Activated T-cell treated with anti-CD3 and anti-CD28 coated beads, Interleukin-2, amount 50 U/mL, for 4 hours (primary cell): ENCODE measurements around the gene NUMBL. TPM values are rescaled to one million over a fixed set of nuclear protein-coding genes. Genes with fewer than 3 reads are reported as not detected.
"Not testable (repeated sequence)": the region's sequence is repeated elsewhere in the genome, so short reads cannot be mapped to it uniquely, and the experiment has no call there.

Experiments
- ATAC-seq, 2 donors: fragments of 200-7000 bp; cut with Tn5 transposase; one replicate each; pipeline ENCODE4 v1.10.0; 2021
- DNase-seq: peaks from one replicate; pipeline ENCODE4 v3.0.0-alpha.2; 2020
- H3K27me3 Mint-ChIP-seq: one replicate; pipeline ENCODE4 v1.8.0; 2021; ENCODE audit warnings: low read depth, mixed read lengths
- H3K36me3 Mint-ChIP-seq: one replicate; pipeline ENCODE4 v1.8.0; 2022; ENCODE audit warnings: mixed read lengths; ENCODE audit not compliant: insufficient read depth
- H3K4me1 Mint-ChIP-seq: one replicate; pipeline ENCODE4 v1.8.0; 2021; ENCODE audit warnings: low read depth, mixed read lengths
- H3K4me3 Mint-ChIP-seq: one replicate; pipeline ENCODE4 v1.8.0; 2021; ENCODE audit warnings: mild to moderate bottlenecking, moderate library complexity, mixed read lengths
- H3K9me3 Mint-ChIP-seq: one replicate; pipeline ENCODE4 v1.8.0; 2021; ENCODE audit warnings: mixed read lengths
- total RNA-seq, 3 donors: library from RNA; stranded (reverse); gene quantifications; one replicate each; pipeline ENCODE4 v1.2.1, GENCODE V29; 2021

The NUMBL gene
- total RNA-seq, 3 donors from 2014 or later, result 13.8 to 17.1 (median 16.7) TPM

DNA sequence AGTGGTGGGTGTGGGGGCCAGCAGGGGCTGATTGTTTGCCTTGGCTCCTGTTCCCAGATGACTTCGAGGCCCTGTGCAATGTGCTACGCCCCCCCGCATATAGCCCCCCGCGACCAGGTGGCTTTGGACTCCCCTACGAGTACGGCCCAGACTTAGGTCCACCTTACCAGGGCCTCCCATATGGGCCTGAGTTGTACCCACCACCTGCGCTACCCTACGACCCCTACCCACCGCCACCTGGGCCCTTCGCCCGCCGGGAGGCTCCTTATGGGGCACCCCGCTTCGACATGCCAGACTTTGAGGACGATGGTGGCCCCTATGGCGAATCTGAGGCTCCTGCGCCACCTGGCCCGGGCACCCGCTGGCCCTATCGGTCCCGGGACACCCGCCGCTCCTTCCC lies 63.5 kb downstream of the NUMBL start:
- peaks cover 8% of the 10 kb centered on the region for H3K4me1 Mint-ChIP-seq
- no peaks in the 10 kb centered on the region for H3K9me3 Mint-ChIP-seq
- no peak overlapping the region for H3K4me3 Mint-ChIP-seq
- H3K36me3 Mint-ChIP-seq, result peaks cover 26% of the 10 kb centered on the region
- ATAC-seq (no peak), DNase-seq (no peak)
- no peaks in the 10 kb centered on the region for H3K27me3 Mint-ChIP-seq

DNA sequence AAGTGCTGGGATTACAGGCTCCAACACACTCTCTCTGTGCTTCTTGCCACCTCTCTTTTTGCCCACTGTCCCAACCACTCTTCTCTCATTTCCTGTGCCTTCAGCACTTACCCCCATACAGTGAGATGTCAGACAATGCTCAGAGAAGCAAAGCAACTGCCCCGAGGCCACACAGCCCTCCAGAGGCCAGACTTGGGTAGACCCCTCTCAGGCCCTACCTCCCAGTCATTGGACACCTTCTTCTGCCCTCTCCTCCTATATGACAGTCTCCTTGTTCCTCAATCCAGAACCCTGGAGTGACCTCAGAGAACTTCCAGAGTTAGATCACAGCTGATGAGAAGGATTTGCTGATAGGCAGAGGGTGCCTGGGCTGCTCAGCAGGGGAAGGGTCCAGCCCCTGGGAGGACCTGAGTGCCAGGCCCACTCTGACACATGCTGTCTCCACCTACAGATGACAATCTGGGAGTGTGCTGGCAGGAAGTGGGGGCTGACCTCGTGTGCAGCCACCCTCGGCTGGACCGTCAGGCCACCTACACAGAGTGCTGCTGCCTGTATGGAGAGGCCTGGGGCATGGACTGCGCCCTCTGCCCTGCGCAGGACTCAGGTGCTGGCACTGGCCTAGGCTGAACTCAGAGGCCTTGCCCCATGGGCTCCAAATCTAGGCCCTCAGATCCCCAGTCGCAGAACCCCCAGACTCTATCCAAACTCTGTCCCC lies 64.9 kb downstream of the NUMBL start:
- Mint-ChIP-seq H3K36me3 (peaks cover 33% of the 10 kb centered on the region), H3K4me3 (no peak overlapping the region), H3K27me3 (no peaks in the 10 kb centered on the region), H3K4me1 (peaks cover 8% of the 10 kb centered on the region), H3K9me3 (no peaks in the 10 kb centered on the region)
- DNase-seq (no peak), ATAC-seq (no peak)

DNA sequence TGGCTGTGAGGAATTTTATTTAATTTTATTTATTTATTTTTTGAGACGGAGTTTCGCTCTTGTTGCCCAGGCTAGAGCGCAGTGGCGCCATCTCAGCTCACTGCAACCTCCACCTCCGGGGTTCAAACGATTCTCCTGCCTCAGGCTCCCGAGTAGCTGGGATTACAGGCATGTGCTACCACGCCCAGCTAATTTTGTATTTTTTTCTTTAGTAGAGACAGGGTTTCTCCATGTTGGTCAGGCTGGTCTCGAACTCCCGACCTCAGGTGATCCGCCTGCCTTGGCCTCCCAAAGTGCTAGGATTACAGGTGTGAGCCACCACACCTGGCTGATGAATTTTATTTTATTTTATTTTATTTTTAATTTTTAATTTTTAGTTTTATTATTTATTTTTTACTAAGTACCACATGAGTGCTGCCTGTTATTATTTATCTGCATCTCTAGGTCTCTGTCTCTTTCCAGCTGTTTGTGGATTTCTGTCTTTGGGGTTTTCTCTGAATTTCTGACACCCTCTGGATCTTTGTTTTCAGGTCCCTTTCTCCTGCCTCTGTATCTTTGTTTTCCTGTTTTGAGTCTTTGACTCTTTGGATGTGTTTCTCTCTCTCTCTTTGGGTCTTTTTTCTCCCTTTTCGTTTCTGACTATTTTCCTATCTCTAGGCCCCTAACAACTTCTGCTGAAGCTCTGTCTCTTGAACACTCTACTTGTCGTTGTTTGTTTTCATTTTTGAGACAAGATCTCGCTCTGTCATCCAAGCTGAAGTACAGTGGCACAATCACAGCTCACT lies 65.9 kb downstream of the NUMBL start:
- not testable (repeated sequence) for DNase-seq, ATAC-seq, H3K4me3 Mint-ChIP-seq, H3K4me1 Mint-ChIP-seq, H3K27me3 Mint-ChIP-seq, H3K9me3 Mint-ChIP-seq
- H3K36me3 Mint-ChIP-seq, result peaks cover 32% of the 10 kb centered on the region

DNA sequence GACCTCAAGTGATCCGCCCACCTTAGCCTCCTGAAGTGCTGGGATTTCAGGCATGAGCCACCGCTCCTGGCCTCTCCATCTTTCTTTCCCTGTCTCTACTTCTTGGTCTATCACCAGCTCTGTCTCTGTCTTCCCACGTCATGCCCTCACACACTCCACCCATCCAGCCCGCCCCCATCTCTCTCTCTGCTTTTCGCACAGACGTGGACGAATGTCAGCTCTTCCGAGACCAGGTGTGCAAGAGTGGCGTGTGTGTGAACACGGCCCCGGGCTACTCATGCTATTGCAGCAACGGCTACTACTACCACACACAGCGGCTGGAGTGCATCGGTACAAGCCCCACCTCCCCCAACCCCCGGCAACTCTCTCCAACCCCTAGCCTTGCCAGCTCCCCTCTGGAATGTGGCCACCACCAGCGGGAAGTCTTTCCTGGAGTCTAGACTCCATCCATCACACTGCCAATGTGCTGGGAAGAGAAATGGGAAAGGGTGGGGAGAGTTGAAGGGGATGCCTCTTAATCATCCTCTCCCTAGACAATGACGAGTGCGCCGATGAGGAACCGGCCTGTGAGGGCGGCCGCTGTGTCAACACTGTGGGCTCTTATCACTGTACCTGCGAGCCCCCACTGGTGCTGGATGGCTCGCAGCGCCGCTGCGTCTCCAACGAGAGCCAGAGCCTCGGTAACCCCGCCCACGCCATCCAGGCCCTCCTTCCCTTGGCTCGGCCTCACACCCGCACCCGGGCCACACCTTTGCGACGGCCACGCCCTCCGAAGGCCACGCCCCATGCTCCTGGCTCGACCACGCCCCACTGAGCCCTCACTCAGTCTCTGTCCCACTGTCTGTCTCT lies 66.8 kb downstream of the NUMBL start:
- no peaks in the 10 kb centered on the region for H3K27me3 Mint-ChIP-seq
- DNase-seq (no peak), ATAC-seq (no peak)
- peaks cover 11% of the 10 kb centered on the region for H3K4me1 Mint-ChIP-seq
- no peaks in the 10 kb centered on the region for H3K9me3 Mint-ChIP-seq
- H3K36me3 Mint-ChIP-seq, result peaks cover 35% of the 10 kb centered on the region
- no peak overlapping the region for H3K4me3 Mint-ChIP-seq

DNA sequence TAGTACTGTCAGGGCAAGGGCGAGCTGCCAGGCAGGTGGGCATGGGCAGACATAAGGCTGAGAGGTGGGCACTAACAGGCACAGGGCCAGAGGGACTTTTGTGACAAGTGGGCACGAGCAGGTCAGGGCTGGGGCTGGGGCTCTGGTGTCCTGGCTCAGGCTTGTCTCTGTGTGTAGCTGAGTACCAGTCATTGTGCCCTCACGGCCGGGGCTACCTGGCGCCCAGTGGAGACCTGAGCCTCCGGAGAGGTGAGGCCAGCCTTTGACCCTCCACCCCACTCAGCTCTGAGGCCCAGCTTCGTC lies 67.7 kb downstream of the NUMBL start:
- ATAC-seq, result no peak
- peaks cover 38% of the 10 kb centered on the region for H3K36me3 Mint-ChIP-seq
- no peak overlapping the region for H3K4me3 Mint-ChIP-seq
- H3K9me3 Mint-ChIP-seq, result no peaks in the 10 kb centered on the region
- H3K27me3 Mint-ChIP-seq, result no peaks in the 10 kb centered on the region
- H3K4me1 Mint-ChIP-seq, result peaks cover 12% of the 10 kb centered on the region
- no peak for DNase-seq

DNA sequence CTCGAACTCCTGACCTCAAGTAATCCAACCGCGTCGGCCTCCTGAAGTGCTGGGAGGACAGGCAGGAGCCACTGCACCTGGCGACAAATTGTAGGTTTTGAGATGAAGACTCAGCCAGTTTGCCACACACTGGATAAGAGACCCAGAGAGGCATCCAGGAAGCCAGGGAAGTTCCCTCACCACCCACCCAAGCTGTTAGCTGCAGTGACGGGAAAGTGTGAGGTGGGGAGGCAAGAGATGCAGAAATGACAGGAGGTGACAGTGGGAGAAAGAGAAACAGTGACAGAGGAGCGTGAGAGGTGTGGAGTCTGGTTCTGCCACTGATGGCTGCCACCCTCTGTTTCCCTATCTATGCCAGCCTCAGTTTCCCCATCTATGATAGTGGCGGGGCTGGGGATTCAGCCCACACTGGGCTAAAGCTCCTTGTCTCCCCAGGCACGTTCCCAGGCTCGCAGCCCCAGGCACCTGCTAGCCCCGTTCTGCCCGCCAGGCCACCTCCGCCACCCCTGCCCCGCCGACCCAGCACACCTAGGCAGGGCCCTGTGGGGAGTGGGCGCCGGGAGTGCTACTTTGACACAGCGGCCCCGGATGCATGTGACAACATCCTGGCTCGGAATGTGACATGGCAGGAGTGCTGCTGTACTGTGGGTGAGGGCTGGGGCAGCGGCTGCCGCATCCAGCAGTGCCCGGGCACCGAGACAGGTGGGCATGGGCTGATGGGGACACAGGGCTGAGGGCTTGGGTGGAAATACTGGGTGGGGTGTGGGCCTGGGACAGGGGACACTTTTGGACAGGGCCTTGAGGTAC lies 68.3 kb downstream of the NUMBL start:
- no peaks in the 10 kb centered on the region for H3K27me3 Mint-ChIP-seq
- peaks cover 12% of the 10 kb centered on the region for H3K4me1 Mint-ChIP-seq
- peaks cover 35% of the 10 kb centered on the region for H3K36me3 Mint-ChIP-seq
- no peak overlapping the region for H3K4me3 Mint-ChIP-seq
- H3K9me3 Mint-ChIP-seq, result no peaks in the 10 kb centered on the region
- DNase-seq, result no peak
- ATAC-seq, result no peak

DNA sequence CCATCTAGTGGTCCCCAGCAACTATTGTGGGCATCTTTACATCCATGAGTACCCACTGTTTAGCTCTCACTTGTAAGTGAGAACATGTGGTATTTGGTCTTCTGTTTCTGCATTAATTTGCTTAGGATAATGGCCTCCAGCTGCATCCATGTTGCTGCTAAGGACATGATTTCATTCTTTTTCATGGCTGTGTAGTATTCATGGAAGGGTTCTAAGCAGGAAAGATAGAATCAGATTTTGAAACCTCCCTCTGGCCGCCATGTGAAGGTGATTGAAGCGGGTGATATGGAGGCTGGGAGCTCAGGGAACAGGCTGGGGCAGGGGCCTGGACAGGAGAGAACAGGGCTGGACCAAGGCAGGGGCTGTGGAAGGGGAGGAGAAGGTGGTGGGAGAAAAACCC lies 69.2 kb downstream of the NUMBL start:
- no peaks in the 10 kb centered on the region for H3K27me3 Mint-ChIP-seq
- DNase-seq (no peak), ATAC-seq (no peak)
- no peak overlapping the region for H3K4me3 Mint-ChIP-seq
- H3K36me3 Mint-ChIP-seq, result peaks cover 38% of the 10 kb centered on the region
- peaks cover 16% of the 10 kb centered on the region for H3K4me1 Mint-ChIP-seq
- no peaks in the 10 kb centered on the region for H3K9me3 Mint-ChIP-seq

DNA sequence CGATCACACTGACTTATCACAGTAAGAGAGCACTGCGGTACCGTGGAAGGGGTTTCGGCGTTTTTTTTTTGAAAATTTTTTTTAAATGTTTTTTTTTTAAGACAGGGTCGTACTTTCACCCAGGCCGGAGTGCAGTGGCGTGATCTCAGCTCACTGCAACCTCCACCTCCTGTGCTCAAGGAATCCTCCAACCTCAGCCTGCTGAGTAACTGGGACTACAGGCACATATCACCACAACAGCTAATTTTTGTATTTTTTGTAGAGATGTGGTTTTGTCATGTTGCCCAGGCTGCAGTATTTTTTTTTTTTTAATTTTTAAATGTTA lies 70.3 kb downstream of the NUMBL start:
- peaks cover 39% of the 10 kb centered on the region for H3K36me3 Mint-ChIP-seq
- peaks cover 21% of the 10 kb centered on the region for H3K4me1 Mint-ChIP-seq
- H3K27me3 Mint-ChIP-seq, result no peaks in the 10 kb centered on the region
- no peak for ATAC-seq
- H3K4me3 Mint-ChIP-seq, result no peak overlapping the region
- no peak for DNase-seq
- H3K9me3 Mint-ChIP-seq, result no peaks in the 10 kb centered on the region

DNA sequence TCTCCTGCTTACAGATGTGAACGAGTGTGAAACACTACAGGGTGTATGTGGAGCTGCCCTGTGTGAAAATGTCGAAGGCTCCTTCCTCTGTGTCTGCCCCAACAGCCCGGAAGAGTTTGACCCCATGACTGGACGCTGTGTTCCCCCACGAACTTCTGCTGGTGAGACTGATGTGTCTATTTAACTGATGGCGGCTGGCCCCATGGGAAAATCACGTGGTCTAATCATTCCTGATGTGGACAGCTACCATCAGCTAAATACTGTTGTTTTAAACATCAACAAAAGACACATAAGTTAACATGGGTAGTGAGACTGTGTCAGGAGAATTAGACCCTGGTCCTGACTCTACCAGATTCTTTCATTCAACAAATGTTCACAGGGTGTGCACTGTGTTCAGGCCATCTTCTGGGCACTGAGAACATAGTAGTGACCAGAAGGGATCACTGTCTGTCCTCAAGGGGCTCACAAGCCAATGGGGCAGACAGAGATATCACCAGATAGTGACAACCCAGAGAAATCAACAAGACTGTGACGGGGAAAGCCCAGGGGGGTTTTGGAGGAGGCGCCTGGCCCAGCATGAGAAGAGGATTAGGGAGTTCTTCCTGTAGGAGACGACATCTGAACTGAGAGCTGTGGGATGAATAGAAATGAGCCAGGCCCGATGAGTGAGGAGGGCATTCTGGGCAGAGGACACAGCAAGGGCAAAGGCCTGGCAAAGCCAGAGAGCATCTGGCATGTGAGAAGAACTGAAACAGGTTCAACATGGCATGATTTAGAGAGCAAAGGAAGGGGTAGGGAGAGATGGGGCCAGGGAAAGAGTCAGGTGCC lies 70.9 kb downstream of the NUMBL start:
- H3K36me3 Mint-ChIP-seq, result peaks cover 36% of the 10 kb centered on the region
- H3K4me3 Mint-ChIP-seq, result no peak overlapping the region
- no peak for ATAC-seq
- no peaks in the 10 kb centered on the region for H3K27me3 Mint-ChIP-seq
- H3K4me1 Mint-ChIP-seq, result peaks cover 26% of the 10 kb centered on the region
- no peaks in the 10 kb centered on the region for H3K9me3 Mint-ChIP-seq
- no peak for DNase-seq

DNA sequence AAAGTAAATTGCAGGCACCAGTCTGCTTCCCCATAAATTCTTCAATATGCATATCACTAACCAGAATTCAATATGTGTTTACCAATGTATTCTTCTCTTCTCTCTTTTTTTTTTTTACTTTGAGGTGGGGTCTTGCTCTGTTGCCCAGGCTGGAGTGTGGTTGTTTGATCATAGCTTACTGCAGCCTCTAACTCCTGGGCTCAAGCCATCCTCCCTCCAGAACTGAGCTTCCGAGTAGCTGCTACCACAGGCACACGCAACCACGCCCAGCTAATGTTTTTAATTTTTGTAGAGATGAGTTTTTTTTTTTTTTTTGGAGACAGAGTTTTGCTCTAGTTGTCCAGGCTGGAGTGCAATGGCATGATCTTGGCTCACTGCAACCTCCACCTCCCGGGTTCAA lies 72.5 kb downstream of the NUMBL start:
- ATAC-seq, result no peak
- Mint-ChIP-seq H3K4me3 (no peak overlapping the region), H3K27me3 (no peaks in the 10 kb centered on the region), H3K36me3 (peaks cover 33% of the 10 kb centered on the region), H3K4me1 (peaks cover 29% of the 10 kb centered on the region), H3K9me3 (no peaks in the 10 kb centered on the region)
- DNase-seq, result no peak

DNA sequence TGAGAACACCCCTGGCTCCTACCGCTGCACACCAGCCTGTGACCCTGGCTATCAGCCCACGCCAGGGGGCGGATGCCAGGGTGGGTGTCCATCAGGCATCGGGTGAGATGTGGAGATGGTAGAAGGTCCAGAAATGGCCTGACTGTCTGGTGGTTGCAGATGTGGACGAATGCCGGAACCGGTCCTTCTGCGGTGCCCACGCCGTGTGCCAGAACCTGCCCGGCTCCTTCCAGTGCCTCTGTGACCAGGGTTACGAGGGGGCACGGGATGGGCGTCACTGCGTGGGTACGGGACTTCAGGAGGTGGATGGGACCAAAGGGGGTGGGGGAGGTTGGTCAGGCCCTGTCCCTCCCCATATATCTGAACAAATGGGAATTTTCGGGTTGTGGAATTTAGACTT lies 73.5 kb downstream of the NUMBL start:
- ATAC-seq, result no peak
- Mint-ChIP-seq H3K9me3 (no peaks in the 10 kb centered on the region), H3K36me3 (peaks cover 32% of the 10 kb centered on the region), H3K4me1 (peaks cover 39% of the 10 kb centered on the region), H3K27me3 (no peaks in the 10 kb centered on the region), H3K4me3 (no peak overlapping the region)
- no peak for DNase-seq

DNA sequence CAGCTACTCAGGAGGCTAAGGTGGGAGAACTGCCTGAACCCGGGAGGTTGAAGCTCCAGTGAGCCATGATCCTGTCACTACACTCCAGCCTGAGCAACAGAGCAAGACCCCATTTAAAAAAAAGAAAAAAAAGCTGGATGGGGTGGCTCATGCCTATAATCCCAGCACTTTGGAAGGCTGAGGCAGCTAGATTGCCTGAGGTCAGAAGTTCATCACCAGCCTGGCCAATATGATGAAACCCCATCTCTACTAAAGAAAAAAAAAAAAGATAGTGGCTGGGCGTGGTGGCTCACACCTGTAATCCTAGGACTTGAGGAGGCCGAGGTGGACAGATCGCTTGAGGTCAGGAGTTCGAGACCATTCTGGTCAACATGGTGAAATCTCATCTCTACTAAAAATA lies 74.3 kb downstream of the NUMBL start:
- no peak for ATAC-seq
- Mint-ChIP-seq H3K36me3 (peaks cover 26% of the 10 kb centered on the region), H3K9me3 (no peaks in the 10 kb centered on the region), H3K27me3 (no peaks in the 10 kb centered on the region), H3K4me3 (peak overlapping the region; percentile 99), H3K4me1 (peaks cover 43% of the 10 kb centered on the region)
- no peak for DNase-seq
